Activated CD8-positive, alpha-beta memory T cell treated with anti-CD3 and anti-CD28 coated beads, Interleukin-2, amount 10 ng/mL, durations not matched to agents 7 days and 5 days (primary cell): Measurements from ENCODE around the gene TRIM24. TPM values are rescaled to one million over a fixed set of nuclear protein-coding genes. Genes with fewer than 3 reads are reported as not detected.

ENCODE experiments used
- ATAC-seq: fragments of 150-1000 bp; cut with Tn5 transposase; one replicate; pipeline ENCODE4 v1.10.0; 2021; ENCODE audit warnings: moderate library complexity
- CTCF ChIA-PET: fragments of 350-600 bp; sonication (Branson Sonifier 250); formaldehyde crosslinking; loops from one replicate; lab custom pipeline; 2021; ENCODE audit warnings: antibody characterized with exemption; lab: Charles Lee
- DNase-seq: peaks from one replicate; pipeline ENCODE4 v3.0.0-alpha.2; 2020
- H3K27ac Mint-ChIP-seq: one replicate; pipeline ENCODE4 v1.8.0; 2021; ENCODE audit warnings: mild to moderate bottlenecking, mixed read lengths
- H3K27me3 Mint-ChIP-seq: one replicate; pipeline ENCODE4 v1.8.0; 2021; ENCODE audit warnings: mixed read lengths
- H3K36me3 Mint-ChIP-seq: one replicate; pipeline ENCODE4 v1.8.0; 2021; ENCODE audit warnings: mild to moderate bottlenecking, mixed read lengths
- H3K4me1 Mint-ChIP-seq: one replicate; pipeline ENCODE4 v1.8.0; 2021; ENCODE audit warnings: mixed read lengths
- H3K4me3 Mint-ChIP-seq: one replicate; pipeline ENCODE4 v1.8.0; 2021; ENCODE audit warnings: mild to moderate bottlenecking, moderate library complexity, mixed read lengths
- H3K9me3 Mint-ChIP-seq: one replicate; pipeline ENCODE4 v1.8.0; 2022; ENCODE audit warnings: low read depth, mixed read lengths
- total RNA-seq, 2 experiments: library from RNA; stranded (reverse); gene quantifications; one replicate each; pipeline ENCODE4 v1.2.3, GENCODE V29; 2021

The TRIM24 gene
- total RNA-seq, 2 experiments from 2014 or later, result 17.7 to 20.2 TPM

GRCh38 chr7:138565071-138565450 lies 105.0 kb downstream of the TRIM24 start:
- H3K4me1 Mint-ChIP-seq, result no peaks in the 10 kb centered on the region
- H3K27me3 Mint-ChIP-seq, result no peaks in the 10 kb centered on the region
- CTCF ChIA-PET, result no interaction called here
- H3K27ac Mint-ChIP-seq, result no peak overlapping the region
- ATAC-seq (no peak), DNase-seq (no peak)
- peaks cover 80% of the 10 kb centered on the region for H3K36me3 Mint-ChIP-seq
- peaks cover 15% of the 10 kb centered on the region for H3K9me3 Mint-ChIP-seq
- H3K4me3 Mint-ChIP-seq, result no peak overlapping the region

- H3K36me3 Mint-ChIP-seq, result peaks cover 78% of the 10 kb centered on the region
- H3K4me3 Mint-ChIP-seq, result no peak overlapping the region
Observed at GRCh38 chr7:138565451-138566114, 105.5 kb downstream of the TRIM24 start.

GRCh38 chr7:138568655-138569054 lies 108.6 kb downstream of the TRIM24 start:
- Mint-ChIP-seq H3K4me1 (no peaks in the 10 kb centered on the region), H3K4me3 (no peak overlapping the region), H3K9me3 (peaks cover 11% of the 10 kb centered on the region), H3K36me3 (peaks cover 71% of the 10 kb centered on the region), H3K27ac (no peak overlapping the region), H3K27me3 (no peaks in the 10 kb centered on the region)
- DNase-seq, result no peak
- CTCF ChIA-PET, result no interaction called here
- no peak for ATAC-seq

More at GRCh38 chr7:138565451-138566114, 105.5 kb downstream of the TRIM24 start:
- Mint-ChIP-seq H3K9me3 (peaks cover 15% of the 10 kb centered on the region), H3K27me3 (no peaks in the 10 kb centered on the region), H3K4me1 (no peaks in the 10 kb centered on the region), H3K27ac (no peak overlapping the region)
- DNase-seq (no peak), ATAC-seq (no peak)
- CTCF ChIA-PET, result no interaction called here

- Mint-ChIP-seq H3K27ac (no peak overlapping the region), H3K4me3 (no peak overlapping the region), H3K9me3 (peaks cover 11% of the 10 kb centered on the region), H3K4me1 (no peaks in the 10 kb centered on the region), H3K27me3 (no peaks in the 10 kb centered on the region), H3K36me3 (peaks cover 70% of the 10 kb centered on the region)
- CTCF ChIA-PET, result no interaction called here
- no peak for ATAC-seq
- no peak for DNase-seq
Observed at GRCh38 chr7:138569418-138569817, 109.4 kb downstream of the TRIM24 start.

- Mint-ChIP-seq H3K36me3 (peaks cover 62% of the 10 kb centered on the region), H3K4me1 (no peaks in the 10 kb centered on the region), H3K9me3 (peaks cover 4% of the 10 kb centered on the region), H3K4me3 (no peak overlapping the region), H3K27me3 (no peaks in the 10 kb centered on the region), H3K27ac (no peak overlapping the region)
- DNase-seq (no peak), ATAC-seq (no peak)
- CTCF ChIA-PET, result no interaction called here
Observed at GRCh38 chr7:138570715-138571114, 110.7 kb downstream of the TRIM24 start.

GRCh38 chr7:138573741-138574140 lies 113.7 kb downstream of the TRIM24 start:
- CTCF ChIA-PET, result no interaction called here
- Mint-ChIP-seq H3K27ac (no peak overlapping the region), H3K4me1 (no peaks in the 10 kb centered on the region), H3K4me3 (no peak overlapping the region), H3K27me3 (no peaks in the 10 kb centered on the region), H3K9me3 (no peaks in the 10 kb centered on the region), H3K36me3 (peaks cover 59% of the 10 kb centered on the region)
- DNase-seq (no peak), ATAC-seq (no peak)

- Mint-ChIP-seq H3K27me3 (no peaks in the 10 kb centered on the region), H3K9me3 (no peaks in the 10 kb centered on the region), H3K27ac (no peak overlapping the region), H3K36me3 (peaks cover 61% of the 10 kb centered on the region), H3K4me3 (no peak overlapping the region), H3K4me1 (no peaks in the 10 kb centered on the region)
- ATAC-seq (no peak), DNase-seq (no peak)
- CTCF ChIA-PET, result no interaction called here
Observed at GRCh38 chr7:138575897-138576428, 115.9 kb downstream of the TRIM24 start.

GRCh38 chr7:138579136-138579535 lies 119.1 kb downstream of the TRIM24 start:
- Mint-ChIP-seq H3K9me3 (no peaks in the 10 kb centered on the region), H3K4me3 (no peak overlapping the region), H3K36me3 (peaks cover 60% of the 10 kb centered on the region), H3K4me1 (no peaks in the 10 kb centered on the region), H3K27ac (no peak overlapping the region), H3K27me3 (no peaks in the 10 kb centered on the region)
- ATAC-seq, result no peak
- DNase-seq, result no peak
- CTCF ChIA-PET, result no interaction called here

- CTCF ChIA-PET, result no interaction called here
- no peak for ATAC-seq
- H3K4me3 Mint-ChIP-seq, result no peak overlapping the region
Observed at GRCh38 chr7:138579671-138580070, 119.6 kb downstream of the TRIM24 start.

GRCh38 chr7:138581065-138581464 lies 121.0 kb downstream of the TRIM24 start:
- CTCF ChIA-PET, result no interaction called here
- no peak for ATAC-seq
- H3K27ac Mint-ChIP-seq, result no peak overlapping the region
- H3K4me1 Mint-ChIP-seq, result no peaks in the 10 kb centered on the region
- DNase-seq, result no peak
- no peaks in the 10 kb centered on the region for H3K9me3 Mint-ChIP-seq
- H3K27me3 Mint-ChIP-seq, result no peaks in the 10 kb centered on the region
- no peak overlapping the region for H3K4me3 Mint-ChIP-seq
- peaks cover 69% of the 10 kb centered on the region for H3K36me3 Mint-ChIP-seq

More at GRCh38 chr7:138579671-138580070, 119.6 kb downstream of the TRIM24 start:
- Mint-ChIP-seq H3K36me3 (peaks cover 63% of the 10 kb centered on the region), H3K27ac (no peak overlapping the region), H3K4me1 (no peaks in the 10 kb centered on the region), H3K9me3 (no peaks in the 10 kb centered on the region), H3K27me3 (no peaks in the 10 kb centered on the region)
- no peak for DNase-seq

- peaks cover 59% of the 10 kb centered on the region for H3K36me3 Mint-ChIP-seq
- no peak overlapping the region for H3K4me3 Mint-ChIP-seq
Observed at GRCh38 chr7:138584283-138584682, 124.2 kb downstream of the TRIM24 start.

GRCh38 chr7:138584696-138585095 lies 124.6 kb downstream of the TRIM24 start:
- no peaks in the 10 kb centered on the region for H3K9me3 Mint-ChIP-seq
- CTCF ChIA-PET, result interaction anchor here (1.2 to 1.4 kb wide), 2 partner anchors 154 to 282 kb away, joined by 3 read pairs; no protein-coding TSS in a partner anchor
- peaks cover 55% of the 10 kb centered on the region for H3K36me3 Mint-ChIP-seq
- ATAC-seq (no peak), DNase-seq (no peak)
- H3K4me3 Mint-ChIP-seq, result no peak overlapping the region
- H3K27me3 Mint-ChIP-seq, result no peaks in the 10 kb centered on the region
- H3K27ac Mint-ChIP-seq, result no peak overlapping the region
- no peaks in the 10 kb centered on the region for H3K4me1 Mint-ChIP-seq

More at GRCh38 chr7:138584283-138584682, 124.2 kb downstream of the TRIM24 start:
- Mint-ChIP-seq H3K9me3 (no peaks in the 10 kb centered on the region), H3K4me1 (no peaks in the 10 kb centered on the region), H3K27ac (no peak overlapping the region), H3K27me3 (no peaks in the 10 kb centered on the region)
- CTCF ChIA-PET, result interaction anchor here (1.2 to 1.4 kb wide), 2 partner anchors 155 to 283 kb away, joined by 3 read pairs; no protein-coding TSS in a partner anchor
- DNase-seq, result no peak
- no peak for ATAC-seq

- Mint-ChIP-seq H3K4me3 (no peak overlapping the region), H3K27me3 (no peaks in the 10 kb centered on the region), H3K4me1 (no peaks in the 10 kb centered on the region), H3K9me3 (no peaks in the 10 kb centered on the region), H3K27ac (no peak overlapping the region), H3K36me3 (peaks cover 47% of the 10 kb centered on the region)
- ATAC-seq (no peak), DNase-seq (no peak)
- CTCF ChIA-PET, result interaction anchor here (1.2 kb wide), 1 partner anchor 281 kb away, joined by 3 read pairs; no protein-coding TSS in a partner anchor
Observed at GRCh38 chr7:138585283-138585993, 125.4 kb downstream of the TRIM24 start.

GRCh38 chr7:138587485-138587884 lies 127.4 kb downstream of the TRIM24 start:
- Mint-ChIP-seq H3K36me3 (peaks cover 38% of the 10 kb centered on the region), H3K4me3 (no peak overlapping the region), H3K27me3 (no peaks in the 10 kb centered on the region), H3K4me1 (no peaks in the 10 kb centered on the region), H3K27ac (no peak overlapping the region), H3K9me3 (no peaks in the 10 kb centered on the region)
- ATAC-seq, result no peak
- CTCF ChIA-PET, result no interaction called here
- no peak for DNase-seq
